ENCODE measurements around the gene SUSD3. TPM values are rescaled to one million over a fixed set of nuclear protein-coding genes. Genes with fewer than 3 reads are reported as not detected.

Gene SUSD3
- total and polyA plus RNA-seq, 4 donors: 2.0 to 9.7 (median 5.1) TPM

DNA sequence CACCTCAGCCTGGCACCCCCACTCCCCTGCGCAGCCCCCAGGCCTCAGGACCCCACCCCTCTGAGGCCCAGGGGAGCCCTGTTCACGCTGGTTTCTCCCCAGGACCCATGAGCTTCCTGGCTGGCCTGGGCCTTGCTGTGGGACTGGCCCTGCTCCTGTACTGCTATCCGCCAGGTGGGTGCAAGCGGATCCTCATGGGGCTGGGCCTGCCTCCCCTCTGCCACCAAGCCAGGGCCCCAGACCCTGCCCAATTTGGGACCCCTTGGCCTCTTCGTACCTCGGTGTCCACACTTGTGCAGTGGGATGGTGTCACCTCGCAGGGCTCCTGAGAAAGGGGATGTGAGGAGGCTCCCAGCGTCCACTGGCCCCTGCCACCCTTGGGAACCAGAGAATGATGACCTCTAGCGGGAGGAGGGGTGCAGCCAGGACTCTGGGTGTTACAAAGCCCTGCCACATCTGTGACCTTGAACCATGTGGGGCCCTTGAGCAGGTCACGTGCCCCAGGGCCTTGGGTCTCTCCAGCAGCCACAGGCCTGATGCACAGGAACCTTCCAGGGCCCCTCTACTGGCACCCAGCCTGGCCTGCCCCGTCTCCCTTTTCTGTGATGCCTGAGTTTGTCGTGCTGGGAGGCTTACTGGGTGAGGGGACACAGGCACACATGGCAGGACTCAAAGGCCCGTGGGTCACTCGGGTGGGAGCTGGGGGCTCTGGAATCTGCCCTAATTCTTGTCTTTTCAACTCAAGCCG lies 53.8 kb downstream of the SUSD3 start:
- TF ChIP-seq, protein P1, sequence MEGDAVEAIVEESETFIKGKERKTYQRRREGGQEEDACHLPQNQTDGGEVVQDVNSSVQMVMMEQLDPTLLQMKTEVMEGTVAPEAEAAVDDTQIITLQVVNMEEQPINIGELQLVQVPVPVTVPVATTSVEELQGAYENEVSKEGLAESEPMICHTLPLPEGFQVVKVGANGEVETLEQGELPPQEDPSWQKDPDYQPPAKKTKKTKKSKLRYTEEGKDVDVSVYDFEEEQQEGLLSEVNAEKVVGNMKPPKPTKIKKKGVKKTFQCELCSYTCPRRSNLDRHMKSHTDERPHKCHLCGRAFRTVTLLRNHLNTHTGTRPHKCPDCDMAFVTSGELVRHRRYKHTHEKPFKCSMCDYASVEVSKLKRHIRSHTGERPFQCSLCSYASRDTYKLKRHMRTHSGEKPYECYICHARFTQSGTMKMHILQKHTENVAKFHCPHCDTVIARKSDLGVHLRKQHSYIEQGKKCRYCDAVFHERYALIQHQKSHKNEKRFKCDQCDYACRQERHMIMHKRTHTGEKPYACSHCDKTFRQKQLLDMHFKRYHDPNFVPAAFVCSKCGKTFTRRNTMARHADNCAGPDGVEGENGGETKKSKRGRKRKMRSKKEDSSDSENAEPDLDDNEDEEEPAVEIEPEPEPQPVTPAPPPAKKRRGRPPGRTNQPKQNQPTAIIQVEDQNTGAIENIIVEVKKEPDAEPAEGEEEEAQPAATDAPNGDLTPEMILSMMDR (IDR thresholded peaks at IDR 0.05; ENCODE audit: control extremely low read depth, extremely low read depth): no peak
- Histone ChIP-seq H3K27ac (ENCODE audit: low read depth in 1 of 2, low read length in 1 of 2) (no peak overlapping the region), H3K4me3 (no peak overlapping the region), H3K9me3 (ENCODE audit: control insufficient read depth in 4 of 4, insufficient read depth in 3 of 4, low read length in 3 of 4) (no peaks in the 10 kb centered on the region), H3K27me3 (ENCODE audit: control insufficient read depth in 3 of 3, insufficient read depth in 3 of 3, low read length in 2 of 3) (no peaks in the 10 kb centered on the region), H3K4me1 (ENCODE audit: control insufficient read depth in 5 of 5, insufficient read depth in 5 of 5, low read length in 5 of 5) (peaks cover 0 to 6% (median 2%) of the 10 kb centered on the region in 5 donors), H3K36me3 (ENCODE audit: control insufficient read depth in 4 of 4, insufficient read depth in 4 of 4, low read length in 4 of 4) (peaks cover 0 to 42% (median 5%) of the 10 kb centered on the region in 4 donors), H3K9ac (ENCODE audit: insufficient read depth in 1 of 2, low read length in 2 of 2) (no peak overlapping the region)
- DNase-seq (peak in 1 of 3 donors; percentile 7), ATAC-seq (ENCODE audit: insufficient read depth, low FRiP score) (no peak)
- 79 to 83% methylated on average over 15 of the region's 15 CpGs for WGBS, 2 donors

GRCh38 chr9:93112864-93113389 lies 54.4 kb downstream of the SUSD3 start:
- Histone ChIP-seq H3K27me3 (ENCODE audit: control insufficient read depth in 3 of 3, insufficient read depth in 3 of 3, low read length in 2 of 3) (no peaks in the 10 kb centered on the region), H3K9me3 (ENCODE audit: control insufficient read depth in 4 of 4, insufficient read depth in 3 of 4, low read length in 3 of 4) (no peaks in the 10 kb centered on the region), H3K36me3 (ENCODE audit: control insufficient read depth in 4 of 4, insufficient read depth in 4 of 4, low read length in 4 of 4) (peaks cover 0 to 42% (median 5%) of the 10 kb centered on the region in 4 donors), H3K9ac (ENCODE audit: insufficient read depth in 1 of 2, low read length in 2 of 2) (no peak overlapping the region), H3K27ac (ENCODE audit: low read depth in 1 of 2, low read length in 1 of 2) (no peak overlapping the region), H3K4me3 (no peak overlapping the region), H3K4me1 (ENCODE audit: control insufficient read depth in 5 of 5, insufficient read depth in 5 of 5, low read length in 5 of 5) (peaks cover 0 to 6% (median 2%) of the 10 kb centered on the region in 5 donors)
- no peak for ATAC-seq (ENCODE audit: insufficient read depth, low FRiP score)
- TF ChIP-seq, protein P1 (IDR thresholded peaks at IDR 0.05; ENCODE audit: control extremely low read depth, extremely low read depth): no peak
- 85 to 92% methylated on average over 13 of the region's 13 CpGs for WGBS, 2 donors
- DNase-seq: no peak

DNA sequence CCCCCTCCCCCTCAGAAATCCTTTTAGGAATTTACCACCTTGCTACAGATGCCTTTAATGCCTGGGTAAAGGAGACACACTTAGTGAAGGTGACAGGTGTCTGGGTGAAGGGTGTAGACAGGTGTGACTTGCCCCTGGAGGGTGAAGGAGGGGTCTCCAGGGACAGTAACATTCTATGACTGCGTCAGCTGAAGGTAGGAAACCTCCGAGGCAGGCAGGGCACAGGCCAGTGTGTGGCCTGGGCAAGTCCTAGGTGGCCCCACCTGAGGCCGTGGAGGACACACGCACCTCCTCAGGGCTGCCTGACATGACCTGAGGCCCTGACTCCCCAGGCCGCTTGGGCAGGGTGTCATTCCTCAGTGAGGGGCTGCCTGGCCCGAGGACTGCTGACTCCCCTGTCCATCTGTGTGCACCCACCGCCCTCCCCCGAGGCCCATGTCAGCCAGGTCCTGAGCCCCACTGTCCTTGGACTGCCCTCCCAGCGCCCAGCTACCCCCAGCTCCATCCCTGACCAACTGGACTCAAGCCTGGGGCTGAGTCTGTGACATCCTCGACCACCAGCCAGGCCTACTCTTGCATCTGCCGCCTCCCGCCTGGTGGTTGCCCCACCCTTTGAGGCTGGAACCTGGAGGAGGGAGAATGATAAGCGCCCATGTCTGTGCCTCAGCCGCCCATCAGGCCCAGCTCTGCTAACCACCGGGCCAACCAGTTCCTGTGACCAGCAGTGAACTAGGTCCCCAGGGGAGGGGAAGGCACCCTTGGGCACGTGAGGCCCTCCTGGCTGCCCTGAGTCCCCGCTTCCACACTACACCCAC lies 55.9 kb downstream of the SUSD3 start:
- peak in 1 of 3 donors; percentile 8 for DNase-seq

More for the DNA sequence above, 55.9 kb downstream of the SUSD3 start:
- TF ChIP-seq, protein P1 (IDR thresholded peaks at IDR 0.05; ENCODE audit: control extremely low read depth, extremely low read depth): no peak
- no peak overlapping the region for H3K4me3 ChIP-seq
- peaks cover 0 to 7% (median 4%) of the 10 kb centered on the region in 5 donors for H3K4me1 ChIP-seq (ENCODE audit: control insufficient read depth in 5 of 5, insufficient read depth in 5 of 5, low read length in 5 of 5)
- H3K9me3 ChIP-seq (ENCODE audit: control insufficient read depth in 4 of 4, insufficient read depth in 3 of 4, low read length in 3 of 4): no peaks in the 10 kb centered on the region
- peaks cover 0 to 35% (median 3%) of the 10 kb centered on the region in 4 donors for H3K36me3 ChIP-seq (ENCODE audit: control insufficient read depth in 4 of 4, insufficient read depth in 4 of 4, low read length in 4 of 4)
- WGBS, 2 donors: 68 to 78% methylated on average over 17 of the region's 17 CpGs
- no peak for ATAC-seq (ENCODE audit: insufficient read depth, low FRiP score)
- H3K9ac ChIP-seq (ENCODE audit: insufficient read depth in 1 of 2, low read length in 2 of 2): no peak overlapping the region
- peak overlapping the region in 1 of 2 donors; percentile 58 for H3K27ac ChIP-seq (ENCODE audit: low read depth in 1 of 2, low read length in 1 of 2)
- no peaks in the 10 kb centered on the region for H3K27me3 ChIP-seq (ENCODE audit: control insufficient read depth in 3 of 3, insufficient read depth in 3 of 3, low read length in 2 of 3)

Data from lung (tissue), 12 donors.